B cell (primary cell): ENCODE data around the gene THOC7.

Experiments used
- EZH2 ChIP-seq: IDR thresholded peaks from 2 replicates; pipeline ENCODE4 v1.6.1; 2012; ENCODE audit warnings: borderline replicate concordance, low read depth, mild to moderate bottlenecking, moderate library complexity, low read length; ENCODE audit not compliant: insufficient read depth, poor library complexity, severe bottlenecking
- TF ChIP-seq, protein P1 (sequence below): fragments of 200-600 bp; IDR thresholded peaks from one replicate; pipeline ENCODE4 v1.8.0; 2022; ENCODE audit warnings: antibody characterized with exemption, mild to moderate bottlenecking

DNA sequence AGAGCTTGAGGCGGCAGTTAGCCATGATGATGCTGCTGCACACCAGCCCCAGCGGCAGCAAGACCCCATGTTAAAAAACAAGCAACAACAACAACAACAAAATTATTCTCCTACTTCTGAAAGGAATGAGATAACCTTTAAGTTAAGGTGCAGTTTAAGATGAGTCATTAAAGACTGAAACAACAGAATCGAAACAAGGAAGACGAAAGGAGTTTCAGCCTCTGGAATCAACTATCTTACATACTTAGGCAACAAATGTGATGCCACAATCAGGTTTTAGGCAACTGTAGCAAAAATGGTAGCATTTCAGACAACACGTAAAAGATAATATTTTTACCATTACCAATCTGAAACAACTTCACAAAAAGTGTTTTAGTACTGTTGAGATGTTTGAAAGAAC, 36.4 kb upstream of the THOC7 start:
- TF ChIP-seq, protein P1, sequence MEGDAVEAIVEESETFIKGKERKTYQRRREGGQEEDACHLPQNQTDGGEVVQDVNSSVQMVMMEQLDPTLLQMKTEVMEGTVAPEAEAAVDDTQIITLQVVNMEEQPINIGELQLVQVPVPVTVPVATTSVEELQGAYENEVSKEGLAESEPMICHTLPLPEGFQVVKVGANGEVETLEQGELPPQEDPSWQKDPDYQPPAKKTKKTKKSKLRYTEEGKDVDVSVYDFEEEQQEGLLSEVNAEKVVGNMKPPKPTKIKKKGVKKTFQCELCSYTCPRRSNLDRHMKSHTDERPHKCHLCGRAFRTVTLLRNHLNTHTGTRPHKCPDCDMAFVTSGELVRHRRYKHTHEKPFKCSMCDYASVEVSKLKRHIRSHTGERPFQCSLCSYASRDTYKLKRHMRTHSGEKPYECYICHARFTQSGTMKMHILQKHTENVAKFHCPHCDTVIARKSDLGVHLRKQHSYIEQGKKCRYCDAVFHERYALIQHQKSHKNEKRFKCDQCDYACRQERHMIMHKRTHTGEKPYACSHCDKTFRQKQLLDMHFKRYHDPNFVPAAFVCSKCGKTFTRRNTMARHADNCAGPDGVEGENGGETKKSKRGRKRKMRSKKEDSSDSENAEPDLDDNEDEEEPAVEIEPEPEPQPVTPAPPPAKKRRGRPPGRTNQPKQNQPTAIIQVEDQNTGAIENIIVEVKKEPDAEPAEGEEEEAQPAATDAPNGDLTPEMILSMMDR = no peak
- no peak for TF ChIP-seq EZH2
